K562 (cell line): ENCODE results near the gene CNTROB. TPM values are rescaled to one million over a fixed set of nuclear protein-coding genes. Genes with fewer than 3 reads are reported as not detected.

Experiments used
- ATAC-seq: fragments of 200-7000 bp; cut with Tn5 transposase; 3 replicates; pipeline ENCODE4 v1.9.1; 2020; ENCODE audit warnings: moderate library complexity
- BruUV-seq: library from RNA; stranded (reverse); fragments of 400-500 nt; replicated peaks from 2 replicates; lab custom pipeline; 2021; lab: Mats Ljungman, UMichigan
- CTCF ChIA-PET: fragments of 300-600 bp; formaldehyde crosslinking; extraction: SDS; loops from one replicate; lab custom pipeline; 2021; ENCODE audit warnings: low intra/inter-chr PET ratio; lab: Yijun Ruan, JAX
- POLR2A ChIA-PET: fragments of 300-600, 350-650 bp; sonication (Branson Sonifier 250); formaldehyde crosslinking; extraction: SDS; loops from one replicate; lab custom pipeline; 2021; ENCODE audit warnings: antibody characterized with exemption, inconsistent platforms; lab: Yijun Ruan, JAX
- DNase-seq, 4 experiments: peaks; one replicate each; pipeline versions ENCODE4 v3.0.0 to v3.0.0-alpha.2; 2011 to 2018; ENCODE audit warnings: low spot score in 3 of 4, mixed read lengths in 3 of 4; ENCODE audit errors: extremely low read depth in 1 of 4
- FAIRE-seq: peaks from 2 replicates; lab custom pipeline; 2011; peaks lifted over from hg19 to GRCh38; lab: Jason Lieb, UNC
- H2AFZ ChIP-seq: 2 replicates; pipeline ENCODE4 v1.6.0; 2011; ENCODE audit warnings: low read depth, low read length, control low read depth, inconsistent platforms
- H3K27ac ChIP-seq: fragments of 200-600 bp; 3 replicates; pipeline ENCODE4 v1.8.0; 2011; ENCODE audit warnings: low read depth, mild to moderate bottlenecking, control low read depth, inconsistent platforms, low read length, moderate library complexity, mixed read lengths; ENCODE audit errors: extremely low read depth
- H3K27me3 ChIP-seq, 2 experiments: fragments of 300-600 bp in 1 of 2; 2 replicates in 1 of 2; 3 replicates in 1 of 2; pipeline versions ENCODE4 v1.6.0 to v1.8.0; 2011; ENCODE audit warnings: inconsistent platforms in 2 of 2, low read length in 2 of 2, mild to moderate bottlenecking in 1 of 2, mixed read lengths in 1 of 2, moderate library complexity in 1 of 2; ENCODE audit not compliant: control insufficient read depth in 2 of 2, insufficient read depth in 2 of 2
- H3K36me3 ChIP-seq: fragments of 300-600 bp; 3 replicates; pipeline ENCODE4 v1.8.0; 2011; ENCODE audit warnings: mild to moderate bottlenecking, low read length, inconsistent platforms; ENCODE audit not compliant: control insufficient read depth, insufficient read depth
- H3K4me1 ChIP-seq, 2 experiments: fragments of 200-600 bp in 1 of 2; replicated peaks in 1 of 2; 2 replicates in 1 of 2; 3 replicates in 1 of 2; pipeline versions ENCODE4 v1.5.1 to v1.8.0; 2011; ENCODE audit warnings: inconsistent platforms in 2 of 2, low read length in 2 of 2, mild to moderate bottlenecking in 1 of 2, mixed read lengths in 1 of 2, moderate library complexity in 1 of 2; ENCODE audit not compliant: control insufficient read depth in 2 of 2, insufficient read depth in 2 of 2
- H3K4me2 ChIP-seq: 2 replicates; pipeline ENCODE4 v1.6.1; 2011; ENCODE audit warnings: low read length, control low read depth, inconsistent platforms, mixed read lengths; ENCODE audit not compliant: insufficient read depth
- H3K4me3 ChIP-seq: fragments of 200-600 bp; sonication (generic), shearing (Covaris generic); 2 replicates; pipeline ENCODE4 v1.5.1; 2016; ENCODE audit warnings: control low read depth, inconsistent platforms
- H3K79me2 ChIP-seq: fragments of 200-600 bp; 3 replicates; pipeline ENCODE4 v1.8.0; 2011; ENCODE audit warnings: low read length, inconsistent platforms; ENCODE audit not compliant: control insufficient read depth, insufficient read depth
- H3K9ac ChIP-seq, 2 experiments: 2 replicates each; pipeline versions ENCODE4 v1.6.0 to v1.6.1; 2011; ENCODE audit warnings: low read depth in 2 of 2, low read length in 2 of 2, control low read depth in 1 of 2, inconsistent platforms in 1 of 2, mild to moderate bottlenecking in 1 of 2, mixed read lengths in 1 of 2; ENCODE audit not compliant: insufficient read depth in 1 of 2
- H3K9me1 ChIP-seq: one replicate; pipeline ENCODE4 v1.6.0; 2011; ENCODE audit warnings: inconsistent platforms, mild to moderate bottlenecking, low read length, moderate library complexity; ENCODE audit not compliant: control insufficient read depth, insufficient read depth
- H3K9me3 ChIP-seq: replicated peaks from 2 replicates; pipeline ENCODE4 v1.5.1; 2011; ENCODE audit warnings: low read depth, low read length, inconsistent platforms; ENCODE audit not compliant: control insufficient read depth, insufficient read depth
- H4K20me1 ChIP-seq: replicated peaks from 2 replicates; pipeline ENCODE4 v1.6.1; 2011; ENCODE audit warnings: low read length, inconsistent platforms, mixed read lengths; ENCODE audit not compliant: control insufficient read depth, insufficient read depth
- ARID2 ChIP-seq: fragments of 450-650 bp; IDR thresholded peaks from 2 replicates; pipeline ENCODE4 v1.6.1; 2017; ENCODE audit warnings: antibody characterized with exemption, mild to moderate bottlenecking
- HDAC1 ChIP-seq, 2 experiments: fragments of 450-650 bp; IDR thresholded peaks; 2 replicates each; pipeline ENCODE4 v1.6.1; 2016 to 2017; ENCODE audit warnings: inconsistent platforms in 1 of 2, mild to moderate bottlenecking in 1 of 2, moderate library complexity in 1 of 2
- NFIC ChIP-seq: fragments of 450-650 bp; IDR thresholded peaks from 2 replicates; pipeline ENCODE4 v1.6.1; 2017; ENCODE audit warnings: mild to moderate bottlenecking, inconsistent platforms
- SIRT6 ChIP-seq: IDR thresholded peaks from one replicate; pipeline ENCODE4 v1.6.1; 2012; ENCODE audit warnings: low read depth, mild to moderate bottlenecking, control low read depth, inconsistent platforms, low read length, moderate library complexity
- SP2 ChIP-seq: IDR thresholded peaks from 2 replicates; pipeline ENCODE4 v1.6.1; 2011; ENCODE audit warnings: mild to moderate bottlenecking, low read depth, low read length, moderate library complexity; ENCODE audit not compliant: poor library complexity, severe bottlenecking; ENCODE audit errors: extremely low read depth
- SREBF2 ChIP-seq: sonication (generic); formaldehyde crosslinking; IDR thresholded peaks from 2 replicates; pipeline ENCODE4 v1.4.0; 2020; ENCODE audit warnings: mild to moderate bottlenecking, missing genetic modification reagents
- THRAP3 ChIP-seq: fragments of 450-650 bp; IDR thresholded peaks from 2 replicates; pipeline ENCODE4 v1.6.1; 2016; ENCODE audit warnings: mild to moderate bottlenecking, inconsistent platforms, borderline replicate concordance
- YY1 ChIP-seq, 3 experiments: IDR thresholded peaks; 2 replicates each; pipeline ENCODE4 v1.6.1; 2011; ENCODE audit warnings: low read length in 2 of 3, mild to moderate bottlenecking in 2 of 3, moderate library complexity in 2 of 3, borderline replicate concordance in 1 of 3, control low read depth in 1 of 3, low read depth in 1 of 3; ENCODE audit not compliant: insufficient read depth in 3 of 3, insufficient replicate concordance in 2 of 3, control insufficient read depth in 1 of 3, insufficient read length in 1 of 3; ENCODE audit errors: extremely low read depth in 1 of 3
- ZFPM2 ChIP-seq: fragments of 250-450 bp; sonication (Bioruptor Pico); IDR thresholded peaks from 2 replicates; pipeline ENCODE4 v1.5.1; 2022; ENCODE audit warnings: mild to moderate bottlenecking
- WGBS: fragments of 100-300 bp; shearing (Covaris generic); methylation state at CpG from one replicate; pipeline ENCODE4 v1.1.6; 2016; ENCODE audit warnings: low coverage, mixed read lengths; ENCODE audit not compliant: insufficient coverage; ENCODE audit errors: missing lambda C conversion rate; 5-methylcytosine and 5-hydroxymethylcytosine counted together
- in situ Hi-C: fragments of 300-500 bp; cut with MboI; formaldehyde crosslinking; loops from 4 replicates; pipeline ENCODE4 v1.15.0; 2018; ENCODE audit warnings: inconsistent platforms, mixed read lengths
- intact Hi-C: fragments of 100-400 bp; cut with micrococcal nuclease; formaldehyde crosslinking; loops from 2 replicates; pipeline ENCODE4 v1.14.2; 2022
- polyA plus RNA-seq, 8 experiments: library from polyadenylated mRNA; depleted of rRNA in 4 of 8; stranded (reverse) in 5 of 8; unstranded in 3 of 8; fragments of >200 nt; fragmentation: Nextera tagmentation in 2 of 8; fragmentation: Illumina TruSeq in 1 of 8; extraction: Ambion mirVana in 2 of 8; extraction: Trizol in 1 of 8; gene quantifications; 2 replicates each; pipeline versions ENCODE4 v1.2.1 to v1.2.3, GENCODE V29; 2011 to 2014; ENCODE audit warnings: inconsistent platforms in 1 of 8, missing spikeins in 1 of 8
- total RNA-seq, 7 experiments: library from RNA; depleted of rRNA in 6 of 7; stranded (reverse); fragments of >200 nt in 6 of 7; fragmentation: Illumina TruSeq in 2 of 7; extraction: Trizol in 2 of 7; gene quantifications; 2 replicates each; pipeline versions ENCODE4 v1.2.1 to v1.2.3, GENCODE V29; 2011 to 2021; ENCODE audit warnings: low replicate concordance in 1 of 7

Gene CNTROB
- total and polyA plus RNA-seq, 9 of the 15 experiments (the other 6 are each of a cell fraction or from before 2014, with no cell fraction given): 1.9 to 33.3 (median 23.0) TPM

- no peaks in the 10 kb centered on the region for H4K20me1 ChIP-seq
- CTCF ChIA-PET: no interaction called here
- ATAC-seq (no peak), DNase-seq (no peak), FAIRE-seq (no peak)
- WGBS: 69% methylated on average over 3 of the region's 5 CpGs
- in situ Hi-C loops: no loop called here
- peaks cover 55% of the 10 kb centered on the region for H3K36me3 ChIP-seq
- no peaks in the 10 kb centered on the region for H3K79me2 ChIP-seq
- POLR2A ChIA-PET: interaction anchor here (1.4 kb wide), 1 partner anchor 8 kb away, joined by 4 read pairs; no protein-coding TSS in a partner anchor
- TF ChIP-seq ARID2: no peak
- TF ChIP-seq THRAP3: no peak
- TF ChIP-seq YY1 (IDR thresholded peaks at IDR 0.05; ENCODE audit: borderline replicate concordance in 1 of 3, control insufficient read depth in 1 of 3, extremely low read depth in 1 of 3, insufficient read depth in 3 of 3, insufficient read length in 1 of 3, insufficient replicate concordance in 2 of 3, low read depth in 1 of 3, low read length in 2 of 3): no peak
- no peak for TF ChIP-seq ZFPM2 (CRISPR knock-in tag)
- TF ChIP-seq NFIC: no peak
- no peak for TF ChIP-seq SIRT6
- TF ChIP-seq HDAC1 (IDR thresholded peaks at IDR 0.05): no peak
- no peak for TF ChIP-seq SP2
- no peak for TF ChIP-seq SREBF2 (CRISPR knock-in tag)
- no peak overlapping the region for H3K9ac ChIP-seq
- intact Hi-C loops: no loop called here
- H3K4me1 ChIP-seq: no peaks in the 10 kb centered on the region
- no peak overlapping the region for H3K4me2 ChIP-seq
- no peaks in the 10 kb centered on the region for H3K27me3 ChIP-seq
- H2AFZ ChIP-seq: no peak overlapping the region
- no peak overlapping the region for H3K27ac ChIP-seq
- no TSS peak for BruUV-seq
- no peaks in the 10 kb centered on the region for H3K9me3 ChIP-seq
- H3K4me3 ChIP-seq: no peak overlapping the region
- no peaks in the 10 kb centered on the region for H3K9me1 ChIP-seq
Measured at GRCh38 chr17:7947651-7948050, 15.6 kb downstream of the CNTROB start.
